HG03095 (cell line): ENCODE measurements around the gene PLA2R1.
A peak's percentile ranks its signal among the peaks of the same experiment; 100 is the strongest.

Experiments
- ATAC-seq: cut with Tn5 transposase; IDR thresholded peaks from one replicate; pipeline ENCODE4 v1.9.1; 2021; ENCODE audit warnings: moderate library complexity; ENCODE audit not compliant: unreplicated experiment

The PLA2R1 gene

GRCh38 chr2:159897720-159898119, 164.7 kb downstream of the PLA2R1 start:
- ATAC-seq, result no peak

DNA sequence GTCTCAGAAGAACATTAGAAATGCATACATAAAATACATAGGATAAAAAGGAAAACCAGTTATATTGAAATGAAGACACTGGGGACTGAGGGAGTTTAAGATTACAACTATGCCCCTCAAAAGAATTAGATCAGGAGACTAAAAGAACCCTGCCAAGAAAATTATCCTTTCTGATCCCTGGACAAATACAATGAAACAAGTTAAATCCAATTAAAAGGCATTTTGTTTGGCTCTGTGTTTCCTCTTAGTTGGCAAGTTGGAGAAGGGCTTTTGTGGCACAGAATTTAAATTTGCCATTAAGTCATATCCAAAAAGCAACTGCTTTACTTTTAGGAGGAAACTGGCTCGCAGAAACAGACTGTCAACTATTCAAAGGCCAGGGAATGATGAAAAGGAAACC, 165.3 kb downstream of the PLA2R1 start:
- no peak for ATAC-seq

DNA sequence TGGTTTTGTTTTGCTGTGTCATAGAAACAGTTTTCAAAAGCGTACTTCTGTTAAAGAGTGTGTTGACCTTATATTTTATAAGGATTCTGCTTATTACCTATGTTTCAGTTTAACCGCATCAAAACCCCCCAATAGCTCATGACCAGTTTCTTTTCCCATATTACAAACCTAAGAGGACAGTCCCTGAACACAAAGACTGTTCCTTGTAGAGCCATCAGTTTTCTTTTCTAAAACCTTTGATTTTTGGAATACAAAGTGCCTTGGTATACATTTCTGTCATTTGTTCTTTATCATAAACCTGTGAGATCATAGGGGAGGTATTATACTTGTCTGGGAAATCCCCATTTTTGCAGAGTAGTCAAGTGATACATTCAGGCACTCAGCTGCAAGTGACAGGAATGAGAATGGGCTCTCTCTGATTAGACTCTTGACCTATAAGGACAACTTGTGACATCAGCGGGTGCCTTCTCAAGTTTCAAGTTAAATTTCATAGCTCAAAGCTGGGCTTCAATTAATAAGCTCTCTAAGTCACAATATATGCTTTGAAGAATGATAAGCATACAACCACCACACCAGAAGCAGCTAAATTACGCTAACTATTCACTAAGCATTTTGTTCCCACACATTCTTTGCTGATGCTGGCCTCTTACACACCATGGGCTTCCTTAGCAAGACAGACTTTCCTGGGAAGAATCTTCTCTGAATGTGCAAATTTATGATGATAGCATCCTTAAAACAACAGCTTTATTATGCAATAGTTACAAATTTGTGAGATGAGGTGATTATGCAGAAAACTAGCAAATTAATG, 167.0 kb downstream of the PLA2R1 start:
- peak; percentile 51 for ATAC-seq

DNA sequence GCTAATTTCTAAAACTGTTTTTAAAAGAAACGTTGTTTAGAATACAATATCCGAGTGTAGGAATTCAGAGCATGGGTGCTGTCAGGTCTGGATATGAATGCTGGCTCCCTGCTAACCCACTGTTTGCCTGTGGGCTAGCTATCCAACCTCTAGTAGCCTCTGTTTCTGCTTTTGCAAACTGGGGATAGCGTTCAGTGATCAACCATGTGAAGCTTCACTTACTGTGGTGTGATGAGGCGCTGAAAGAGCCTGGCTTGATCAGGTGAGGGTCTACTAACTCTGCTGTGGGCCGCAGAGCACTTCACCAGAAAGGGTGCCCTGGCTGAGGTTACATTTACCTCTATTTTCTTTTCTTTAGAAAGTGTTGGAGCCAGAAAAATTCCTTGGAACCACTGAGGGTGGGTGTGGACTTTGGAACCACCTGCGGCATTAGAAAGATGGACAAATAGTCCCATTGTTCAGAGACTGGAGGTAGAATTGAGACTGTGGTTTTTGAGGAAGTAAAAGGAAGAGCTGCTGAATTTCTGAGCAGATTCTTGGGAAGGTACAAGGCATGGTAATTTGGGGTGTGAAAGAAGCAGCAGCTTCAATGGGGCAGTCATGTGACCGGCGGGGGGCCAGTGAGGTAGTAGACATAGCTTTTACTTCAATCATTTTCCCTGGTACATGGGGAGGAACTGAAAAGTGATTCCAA, 168.1 kb downstream of the PLA2R1 start:
- no peak for ATAC-seq

- ATAC-seq, result no peak
Measured at GRCh38 chr2:159892990-159893810, 169.2 kb downstream of the PLA2R1 start.

DNA sequence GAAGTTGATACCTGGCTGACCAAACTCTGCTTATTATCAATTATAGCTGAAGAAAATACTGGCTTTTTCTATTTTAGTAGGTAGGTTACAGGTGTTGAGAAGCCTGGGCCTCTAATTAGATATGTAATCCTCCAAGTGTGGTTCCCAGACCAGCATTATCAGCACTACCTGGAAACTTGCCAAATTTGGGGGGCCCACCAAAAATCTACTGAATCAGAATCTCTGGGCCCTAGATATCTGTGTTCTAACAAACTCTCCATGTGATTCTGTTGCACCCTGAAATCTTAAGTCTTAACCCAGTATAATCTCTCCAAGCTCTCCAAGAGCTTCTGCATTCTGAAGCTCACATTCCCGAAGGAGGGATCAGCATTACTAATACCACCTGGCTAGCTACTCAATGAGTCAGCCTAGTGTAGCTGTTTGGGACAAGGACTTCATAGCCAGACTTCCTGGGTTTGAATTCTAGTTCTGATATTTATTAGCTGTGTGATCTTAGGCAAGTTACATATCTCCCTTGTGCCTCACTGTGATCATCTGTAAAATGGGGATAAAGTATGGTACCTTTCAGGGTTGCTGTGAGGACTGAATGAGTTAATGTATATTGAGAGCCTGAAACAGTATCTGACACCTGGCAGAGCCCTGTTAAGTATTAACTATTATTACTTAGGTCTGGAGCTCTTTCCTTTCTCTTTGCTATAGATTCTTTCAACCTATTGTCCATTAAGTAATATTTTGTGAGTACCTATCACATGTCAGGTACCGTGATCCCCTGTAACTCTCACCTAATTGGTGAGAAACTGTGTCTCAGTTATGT, 170.3 kb downstream of the PLA2R1 start:
- no peak for ATAC-seq

DNA sequence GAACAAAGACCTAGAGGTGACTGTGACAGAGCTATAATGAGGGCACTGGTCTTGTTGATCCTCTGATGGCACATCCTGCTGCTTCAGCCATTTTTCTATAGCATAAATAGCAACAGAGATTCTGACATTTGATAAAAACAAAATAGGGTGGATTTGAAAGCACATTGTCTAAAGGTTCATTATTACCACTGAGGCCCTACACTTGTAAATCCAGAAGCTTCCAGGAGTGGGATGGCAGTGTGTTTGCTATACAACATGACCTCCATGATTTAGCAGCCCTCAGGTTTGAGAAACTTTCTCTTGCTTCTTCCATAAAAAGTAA, 171.2 kb downstream of the PLA2R1 start:
- no peak for ATAC-seq

- ATAC-seq, result peak; percentile 39
Measured at GRCh38 chr2:159890551-159891266, 171.7 kb downstream of the PLA2R1 start.

DNA sequence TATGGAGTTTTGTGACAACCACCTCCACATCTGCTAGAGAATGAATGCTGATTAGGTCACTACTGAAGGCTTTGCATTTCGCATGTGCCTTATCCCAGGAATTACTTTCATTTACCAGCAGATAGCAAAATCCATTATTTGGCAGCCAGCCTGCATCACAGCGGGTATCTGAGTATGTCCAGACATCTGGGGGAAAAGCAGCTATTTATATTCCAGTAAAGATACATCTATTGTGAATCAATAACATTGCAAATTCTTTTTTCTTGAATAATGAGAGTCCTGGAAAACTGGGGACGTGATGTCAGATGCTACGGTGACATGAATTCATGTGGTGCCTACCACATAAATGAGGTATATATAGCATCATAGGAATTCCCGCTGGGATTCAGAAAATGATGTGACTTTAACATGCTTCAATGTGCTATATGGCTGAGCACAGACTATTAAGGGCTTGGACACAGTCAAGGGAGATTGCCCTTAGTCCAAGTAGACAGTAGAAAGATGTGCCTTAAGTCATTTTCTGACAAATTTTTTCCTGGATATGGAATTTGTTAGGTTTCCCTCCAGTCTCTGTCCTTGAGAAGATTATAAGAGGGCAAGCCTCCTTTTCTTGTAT, 180.2 kb downstream of the PLA2R1 start:
- no peak for ATAC-seq
